ENCODE data around the gene NUDT9.
"Not testable (repeated sequence)": the region's sequence is repeated elsewhere in the genome, so short reads cannot be mapped to it uniquely, and the experiment has no call there.

NUDT9 gene

DNA sequence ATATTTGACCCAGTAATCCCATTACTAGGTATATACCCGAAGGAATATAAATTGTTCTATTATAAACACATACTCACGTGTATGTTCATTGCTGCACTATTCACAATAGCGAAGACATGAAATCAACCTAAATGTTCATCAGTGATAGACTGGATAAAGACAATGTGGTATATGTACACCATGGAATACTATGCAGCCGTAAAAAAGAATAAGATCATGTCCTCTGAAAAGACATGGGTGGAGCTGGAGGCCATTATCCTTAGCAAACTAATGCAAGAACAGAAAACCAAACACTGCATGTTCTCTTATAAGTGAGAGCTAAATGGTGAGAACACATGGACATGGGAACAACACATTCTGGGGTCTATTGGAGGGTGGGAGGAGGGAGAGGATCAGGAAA is 36.5 kb downstream of the NUDT9 start:
- in situ Hi-C loops (cut with MboI; ENCODE audit: low sequenced_read_pairs) = loop anchor here (25.0 kb wide), 1 partner anchor 197 kb away; no protein-coding TSS in a partner anchor

DNA sequence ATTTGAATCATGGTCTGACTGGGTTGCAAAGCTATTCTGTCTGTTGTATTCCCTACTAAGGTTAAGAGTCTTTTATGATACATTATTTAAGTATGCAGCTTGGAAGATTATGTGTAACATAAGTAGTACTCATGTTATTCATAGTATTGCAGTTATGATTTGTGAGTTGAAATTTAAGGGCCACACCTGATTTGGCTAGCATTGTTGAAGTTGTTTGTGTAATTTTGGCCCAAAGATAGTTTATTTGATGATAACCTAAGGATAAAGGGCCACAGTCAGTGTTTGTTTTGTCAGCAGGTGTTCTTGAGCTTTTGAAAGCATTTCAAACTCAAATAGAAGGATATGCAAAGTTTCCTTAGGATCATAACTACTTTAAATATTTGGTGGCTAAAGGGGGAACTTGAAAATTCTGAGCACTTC is 38.9 kb downstream of the NUDT9 start:
- in situ Hi-C loops (cut with MboI; ENCODE audit: low sequenced_read_pairs) = loop anchor here (25.0 kb wide), 1 partner anchor 199 kb away; no protein-coding TSS in a partner anchor

DNA sequence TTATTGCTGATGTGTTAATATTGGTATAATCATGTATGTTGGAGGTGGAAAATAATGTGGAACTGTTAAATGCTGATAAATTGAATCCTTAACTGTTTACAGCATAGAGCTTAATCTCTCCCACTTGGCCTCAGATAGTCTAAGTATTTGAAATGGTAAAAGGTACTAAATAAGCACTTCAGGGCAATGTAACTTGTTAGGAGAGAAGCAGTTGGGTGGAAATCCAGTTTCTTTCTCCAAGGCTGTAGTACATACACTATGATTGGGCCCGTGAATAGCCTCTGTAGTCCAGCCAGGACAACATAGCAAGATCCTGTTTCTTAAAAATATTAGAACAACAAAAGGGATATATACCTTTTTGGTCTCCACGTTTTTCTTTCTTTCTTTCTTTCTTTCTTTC is 39.7 kb downstream of the NUDT9 start:
- in situ Hi-C loops (cut with MboI; ENCODE audit: low sequenced_read_pairs) = loop anchor here (25.0 kb wide), 1 partner anchor 200 kb away; no protein-coding TSS in a partner anchor

DNA sequence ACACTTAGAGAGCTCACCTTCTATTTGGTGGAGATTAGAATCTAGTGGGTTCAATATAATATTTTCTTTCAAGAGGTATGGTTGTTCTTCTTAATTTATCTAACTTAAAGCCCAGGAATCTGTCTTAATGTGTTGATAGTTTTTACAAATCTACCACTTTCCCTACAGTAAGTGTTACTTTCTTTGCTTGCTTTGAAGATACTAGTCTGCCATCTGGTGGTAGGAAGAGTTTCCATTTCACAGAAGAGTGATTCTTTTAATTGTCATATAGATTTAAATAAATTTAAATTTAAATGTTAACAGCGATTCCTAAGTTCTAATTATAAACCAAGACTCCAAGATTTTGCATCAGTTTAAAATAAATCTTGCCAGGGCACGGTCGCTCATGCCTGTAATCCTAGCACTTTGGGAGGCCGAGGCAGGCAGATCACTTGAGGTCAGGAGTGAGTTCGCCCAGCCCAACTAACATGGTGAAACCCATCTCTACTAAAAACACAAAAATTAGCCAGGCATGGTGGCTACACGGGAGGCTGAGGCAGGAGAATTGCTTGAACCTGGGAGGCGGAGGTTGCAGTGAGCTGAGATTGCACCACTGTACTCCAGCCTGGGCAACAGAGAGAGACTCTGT is 43.5 kb downstream of the NUDT9 start:
- in situ Hi-C loops (cut with MboI; ENCODE audit: low sequenced_read_pairs) = loop anchor here (25.0 kb wide), 1 partner anchor 204 kb away; no protein-coding TSS in a partner anchor

DNA sequence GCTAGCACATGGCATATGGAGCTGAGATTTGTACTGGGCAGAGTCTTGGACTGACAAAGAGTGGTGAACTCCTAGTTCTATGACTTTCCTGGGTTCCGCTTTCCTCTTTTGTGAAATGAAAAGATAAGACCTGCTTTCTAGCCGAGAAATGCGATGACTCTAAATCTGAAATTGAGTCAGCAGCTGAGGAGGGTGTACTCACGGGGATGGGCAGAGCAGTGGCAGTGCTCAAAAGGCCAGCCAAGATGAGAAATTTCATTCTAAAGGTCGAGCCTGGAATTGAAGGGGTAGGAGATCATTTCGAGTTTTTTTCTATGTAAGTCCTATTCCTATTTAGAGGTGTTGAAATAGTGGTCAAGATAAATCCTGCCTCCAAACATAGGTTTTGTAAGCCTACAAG is 47.0 kb downstream of the NUDT9 start:
- in situ Hi-C loops (cut with MboI; ENCODE audit: low sequenced_read_pairs) = loop anchor here (25.0 kb wide), 1 partner anchor 207 kb away; no protein-coding TSS in a partner anchor

DNA sequence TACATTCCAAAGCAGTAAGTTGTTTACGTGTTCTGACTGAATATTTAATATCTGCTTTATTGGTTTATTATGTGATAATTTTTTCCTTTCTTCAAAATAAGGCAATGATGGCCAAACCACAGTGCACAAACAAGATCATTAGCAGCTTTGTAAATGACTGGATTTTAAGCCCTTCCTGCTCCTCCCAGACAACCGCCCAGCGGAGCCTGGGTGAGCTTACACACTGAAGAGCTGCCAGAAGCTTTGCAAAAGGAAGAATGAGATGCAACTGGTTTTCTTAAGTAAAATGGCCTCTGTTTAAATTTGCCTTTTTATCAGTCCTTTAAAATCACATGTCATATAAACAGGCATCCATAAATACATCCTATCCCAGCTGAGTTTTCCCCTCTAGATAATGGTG is 54.6 kb downstream of the NUDT9 start:
- in situ Hi-C loops (cut with MboI; ENCODE audit: low sequenced_read_pairs) = no loop called here

DNA sequence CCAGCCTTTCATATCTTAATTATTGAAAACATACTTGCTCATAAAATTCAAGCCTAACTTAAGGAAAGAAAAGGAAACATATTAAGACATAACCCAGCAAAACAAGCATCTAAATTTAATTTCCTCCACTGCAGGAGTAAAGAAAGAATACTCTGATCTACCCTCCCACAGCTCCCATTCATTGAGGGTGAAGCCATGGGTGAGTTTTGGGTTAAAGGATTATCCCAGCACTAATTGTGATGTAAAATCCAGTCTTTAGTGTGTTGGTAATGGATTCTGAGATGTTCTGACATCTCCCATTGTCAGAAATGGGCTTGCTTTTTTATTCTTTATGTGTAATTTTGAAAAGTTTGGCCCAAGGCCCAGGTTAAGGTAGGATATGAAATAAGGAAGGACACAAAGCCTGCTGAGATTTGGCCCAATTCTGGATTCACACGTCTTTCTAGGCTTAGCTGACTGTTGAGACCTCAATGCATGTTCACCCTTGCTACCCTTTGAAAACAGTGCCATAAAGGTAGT is 56.4 kb downstream of the NUDT9 start:
- in situ Hi-C loops (cut with MboI; ENCODE audit: low sequenced_read_pairs) = no loop called here

DNA sequence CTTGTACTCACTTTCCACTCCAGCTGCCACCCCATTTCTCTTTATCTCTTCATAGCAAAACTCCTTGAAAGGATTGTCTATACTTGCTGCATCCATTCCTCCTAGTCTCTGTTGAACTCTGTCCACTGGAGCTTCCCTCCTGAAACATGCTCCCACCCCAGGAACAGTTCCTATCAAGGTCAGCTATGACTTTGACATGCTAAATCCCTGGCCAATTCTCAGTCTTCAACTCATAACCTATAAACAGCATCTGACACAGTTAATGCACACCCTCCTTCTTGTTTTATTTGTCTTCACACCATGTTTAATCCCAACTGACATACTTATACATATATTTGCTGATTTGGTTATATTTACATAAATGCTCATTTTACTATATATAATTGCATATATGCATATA is 59.0 kb downstream of the NUDT9 start:
- in situ Hi-C loops (cut with MboI; ENCODE audit: low sequenced_read_pairs) = no loop called here

DNA sequence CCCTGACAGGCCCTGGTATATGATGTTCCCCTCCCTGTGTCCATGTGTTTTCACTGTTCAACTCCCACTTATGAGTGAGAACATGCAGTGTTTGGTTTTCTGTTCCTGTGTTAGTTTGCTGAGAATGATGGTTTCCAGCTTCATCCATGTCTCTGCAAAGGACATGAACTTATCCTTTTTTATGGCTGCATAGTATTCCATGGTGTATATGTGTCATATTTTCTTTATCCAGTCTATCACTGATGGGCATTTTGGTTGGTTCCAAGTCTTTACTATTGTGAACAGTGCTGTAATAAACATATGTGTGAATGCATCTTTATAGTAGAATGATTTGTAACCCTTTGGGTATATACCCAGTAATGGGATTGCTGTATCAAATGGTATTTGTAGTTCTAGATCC is 60.9 kb downstream of the NUDT9 start:
- in situ Hi-C loops (cut with MboI; ENCODE audit: low sequenced_read_pairs) = not testable (repeated sequence)

DNA sequence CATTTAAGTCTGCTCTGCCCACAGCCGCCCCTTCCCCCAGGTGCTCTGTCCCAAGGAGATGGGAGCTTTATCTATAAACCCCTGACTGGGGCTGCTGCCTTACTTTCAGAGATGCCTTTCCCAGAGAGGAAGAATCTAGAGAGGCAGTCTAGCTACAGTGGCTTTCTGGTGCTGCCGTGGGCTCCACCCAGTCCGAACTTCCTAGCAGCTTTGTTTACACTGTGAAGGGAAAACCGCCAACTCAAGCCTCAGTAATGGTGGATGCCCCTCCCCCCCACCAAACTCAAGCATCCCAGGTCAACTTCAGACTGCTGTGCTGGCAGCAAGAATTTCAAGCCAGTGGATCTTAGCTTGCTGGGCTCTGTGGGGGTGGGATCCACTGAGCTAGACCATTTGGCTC is 66.3 kb downstream of the NUDT9 start:
- in situ Hi-C loops (cut with MboI; ENCODE audit: low sequenced_read_pairs) = not testable (repeated sequence)

DNA sequence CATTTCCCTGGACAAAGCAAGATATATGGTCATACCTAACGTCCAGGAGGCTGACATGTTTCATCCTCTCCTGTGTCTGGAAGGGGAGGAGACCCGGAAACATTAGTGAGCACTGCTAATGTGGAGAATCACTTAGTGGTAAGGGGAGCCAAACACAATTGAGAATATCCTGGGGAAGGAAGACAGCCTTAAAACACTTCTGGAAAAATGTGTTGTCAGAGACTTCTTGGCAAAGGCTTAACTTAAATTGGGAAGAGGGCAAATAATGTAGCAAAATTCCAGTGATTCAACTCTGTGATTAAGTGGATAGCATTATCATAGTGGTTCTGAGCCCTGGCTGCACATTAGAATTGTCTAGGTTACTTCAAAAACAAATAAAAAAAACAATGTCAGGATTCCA is 67.3 kb downstream of the NUDT9 start:
- in situ Hi-C loops (cut with MboI; ENCODE audit: low sequenced_read_pairs) = no loop called here

DNA sequence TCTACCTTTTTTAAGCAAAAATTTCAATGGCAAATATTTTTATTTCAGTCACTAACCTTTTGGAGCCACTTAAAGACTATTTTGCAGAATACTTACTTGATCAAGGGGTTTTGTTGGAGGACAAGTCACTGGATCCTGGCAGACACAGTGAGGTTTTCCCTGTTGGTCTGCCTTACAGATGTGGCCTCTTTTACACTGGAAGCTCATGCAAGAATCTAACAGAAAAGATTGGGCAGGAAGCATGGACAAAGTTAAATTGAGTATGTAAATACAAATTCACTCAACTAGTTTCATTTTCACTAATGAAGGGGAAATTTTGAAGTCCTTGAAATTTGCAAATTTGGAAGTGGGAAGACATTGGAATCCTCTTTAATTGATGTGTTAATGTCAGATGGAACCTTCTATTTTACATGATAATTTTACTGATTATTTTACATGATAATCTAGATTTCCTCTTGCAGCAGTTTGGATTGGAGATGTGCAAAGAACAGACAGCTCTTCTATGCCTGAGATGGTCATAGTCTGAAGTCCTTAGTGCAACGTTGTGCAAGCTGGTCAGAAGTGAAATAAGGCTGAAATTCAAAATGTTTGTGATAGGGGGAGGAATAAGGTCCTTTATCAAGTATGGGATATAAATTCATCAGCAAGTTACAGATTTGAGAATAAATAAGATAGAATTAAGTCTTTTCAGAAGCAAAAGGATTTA is 68.4 kb downstream of the NUDT9 start:
- in situ Hi-C loops (cut with MboI; ENCODE audit: low sequenced_read_pairs) = no loop called here

DNA sequence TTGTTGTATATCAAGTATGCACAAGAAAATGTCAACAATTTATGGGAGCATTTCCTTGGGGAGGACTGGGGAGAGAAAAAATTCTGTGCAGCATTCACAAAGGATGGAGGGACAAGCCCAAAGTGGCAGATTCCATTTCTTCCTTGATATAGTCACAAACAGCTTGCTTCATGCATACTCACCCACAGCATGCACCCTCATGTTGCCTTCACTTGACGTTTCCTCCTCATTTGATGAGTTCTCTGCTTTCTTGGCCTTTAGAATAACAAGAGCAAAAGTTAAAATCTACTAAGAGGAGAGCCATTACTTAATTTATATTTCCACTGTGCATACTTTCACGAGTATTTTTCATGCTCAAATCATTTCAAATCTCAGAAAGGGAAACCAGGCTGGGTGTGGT is 69.1 kb downstream of the NUDT9 start:
- in situ Hi-C loops (cut with MboI; ENCODE audit: low sequenced_read_pairs) = no loop called here

DNA sequence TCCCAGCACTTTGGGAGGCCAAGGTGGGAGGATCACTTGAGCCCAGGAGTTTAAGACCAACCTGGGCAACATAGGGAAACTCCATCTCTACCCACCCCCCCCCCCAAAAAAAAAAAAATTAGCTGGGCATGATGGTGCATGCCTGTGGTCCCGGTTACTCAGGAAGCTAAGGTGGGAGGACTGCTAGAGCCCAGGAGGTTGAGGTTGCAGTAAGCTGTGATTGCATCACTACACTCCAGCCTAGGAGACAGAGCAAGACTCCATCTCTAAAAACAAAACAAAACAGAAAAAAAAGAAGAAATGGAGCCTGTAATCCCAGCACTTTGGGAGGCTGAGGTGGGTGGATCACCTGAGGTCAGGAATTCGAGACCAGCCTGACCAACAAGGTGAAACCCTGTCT is 69.5 kb downstream of the NUDT9 start:
- in situ Hi-C loops (cut with MboI; ENCODE audit: low sequenced_read_pairs) = not testable (repeated sequence)

DNA sequence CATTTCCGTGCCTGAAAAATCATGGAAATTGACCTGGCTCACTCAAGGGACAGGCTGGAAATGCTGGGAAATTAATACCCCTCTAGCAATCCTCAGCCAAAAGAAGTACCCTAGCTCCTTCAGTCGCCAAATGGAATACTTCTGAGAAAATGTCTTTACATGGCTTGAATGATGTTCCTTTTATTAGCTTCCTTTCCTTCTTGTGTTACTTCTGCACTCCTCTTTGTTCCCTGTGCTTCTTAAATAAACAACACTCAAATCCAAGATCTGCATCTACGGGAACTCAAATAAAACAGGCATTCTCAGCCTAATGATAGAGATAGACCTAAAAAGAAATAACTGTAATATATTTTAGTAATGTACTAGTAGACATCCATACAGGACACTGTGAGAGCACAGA is 70.7 kb downstream of the NUDT9 start:
- in situ Hi-C loops (cut with MboI; ENCODE audit: low sequenced_read_pairs) = no loop called here

DNA sequence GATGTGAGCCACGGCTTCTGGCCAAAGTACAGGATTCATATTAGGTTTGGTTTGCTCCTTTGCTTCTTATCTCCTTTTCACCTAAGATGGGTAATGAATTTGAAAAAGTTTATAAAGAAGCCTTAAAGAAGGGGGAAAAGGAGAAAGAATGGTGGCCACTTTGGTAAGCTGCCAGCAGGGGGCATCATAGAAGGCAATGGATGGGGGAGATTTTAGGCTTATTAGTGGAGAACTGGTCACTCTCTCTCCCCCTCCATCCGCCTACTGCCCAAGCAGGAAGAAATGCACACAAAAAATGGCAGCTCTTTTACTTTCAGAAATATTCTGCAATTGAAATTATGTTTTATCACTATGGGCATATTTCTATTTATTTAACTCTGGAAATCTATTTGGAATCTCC is 74.8 kb downstream of the NUDT9 start:
- in situ Hi-C loops (cut with MboI; ENCODE audit: low sequenced_read_pairs) = no loop called here

DNA sequence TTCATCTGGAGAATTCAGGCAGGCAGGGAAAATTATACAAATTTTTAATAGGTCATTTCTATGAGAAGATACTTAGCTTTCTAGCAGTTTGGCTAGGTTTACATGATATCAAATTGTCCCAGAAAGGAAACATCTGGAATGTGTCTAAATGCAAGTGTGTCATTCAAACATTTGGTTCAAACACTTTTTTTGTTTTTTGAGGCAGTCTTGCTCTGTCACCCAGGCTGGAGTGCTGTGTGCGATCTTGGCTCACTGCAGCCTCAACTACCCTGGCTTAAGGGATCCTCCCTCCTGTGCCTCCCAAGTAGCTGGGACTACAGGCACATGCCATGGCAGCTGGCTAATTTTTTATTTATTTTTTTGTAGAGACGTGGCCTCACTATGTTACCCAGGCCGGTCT is 75.2 kb downstream of the NUDT9 start:
- in situ Hi-C loops (cut with MboI; ENCODE audit: low sequenced_read_pairs) = no loop called here

DNA sequence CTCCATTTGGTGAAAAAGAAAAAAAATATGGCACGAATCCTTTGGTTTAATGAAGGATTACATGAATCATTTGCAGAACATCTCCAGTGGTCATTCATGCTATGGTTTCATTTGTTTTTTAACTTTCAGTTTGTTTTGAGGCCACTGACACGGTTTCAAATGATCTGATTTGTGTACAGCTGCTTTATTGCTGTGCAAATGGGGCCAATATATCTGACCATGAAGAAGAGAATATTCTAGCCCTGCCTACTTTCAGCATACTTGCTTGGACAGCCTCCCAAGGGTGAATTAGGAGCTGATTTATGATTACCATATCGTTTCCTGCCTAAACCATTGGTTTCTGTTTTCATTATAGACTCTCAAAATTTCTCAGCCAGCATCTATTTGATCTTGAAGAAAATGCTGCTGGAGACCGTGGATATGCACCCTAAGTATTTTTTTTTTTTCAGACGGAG is 76.1 kb downstream of the NUDT9 start:
- in situ Hi-C loops (cut with MboI; ENCODE audit: low sequenced_read_pairs) = no loop called here

DNA sequence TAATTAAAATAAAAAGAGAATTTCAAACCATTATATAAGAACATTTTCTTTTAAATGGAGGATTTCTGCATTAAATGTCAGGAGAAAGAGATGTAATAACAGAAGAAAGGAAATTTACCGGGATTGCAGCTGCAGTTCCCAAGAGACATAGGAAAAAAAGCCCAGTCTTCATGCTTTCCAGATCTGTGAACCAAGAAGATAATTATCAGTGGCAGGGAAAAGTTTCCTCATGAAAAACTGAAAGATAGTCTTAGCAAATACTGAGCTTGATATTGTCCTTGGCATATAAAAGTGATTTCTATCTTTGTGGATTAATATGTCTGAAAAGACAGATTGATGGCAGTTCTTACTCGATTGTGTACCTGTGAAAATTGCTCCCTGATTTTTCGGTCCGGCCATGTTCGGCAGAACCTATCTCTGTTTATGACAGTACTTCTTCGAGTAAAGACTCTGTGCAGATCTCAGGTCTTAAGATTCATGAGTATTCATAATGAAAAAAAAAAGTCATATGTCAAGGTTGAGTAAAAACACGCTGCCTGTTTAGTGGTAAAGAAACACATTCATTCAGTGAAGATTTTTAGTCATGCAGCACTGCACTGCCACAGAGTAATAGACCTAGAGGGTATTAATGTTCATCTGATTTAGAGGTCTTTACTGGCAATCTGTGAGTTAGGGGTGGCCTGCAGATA is 77.2 kb downstream of the NUDT9 start:
- in situ Hi-C loops (cut with MboI; ENCODE audit: low sequenced_read_pairs) = loop anchor here (25.0 kb wide), 1 partner anchor 338 kb away; the partner anchor contains the start of gene MEPE

DNA sequence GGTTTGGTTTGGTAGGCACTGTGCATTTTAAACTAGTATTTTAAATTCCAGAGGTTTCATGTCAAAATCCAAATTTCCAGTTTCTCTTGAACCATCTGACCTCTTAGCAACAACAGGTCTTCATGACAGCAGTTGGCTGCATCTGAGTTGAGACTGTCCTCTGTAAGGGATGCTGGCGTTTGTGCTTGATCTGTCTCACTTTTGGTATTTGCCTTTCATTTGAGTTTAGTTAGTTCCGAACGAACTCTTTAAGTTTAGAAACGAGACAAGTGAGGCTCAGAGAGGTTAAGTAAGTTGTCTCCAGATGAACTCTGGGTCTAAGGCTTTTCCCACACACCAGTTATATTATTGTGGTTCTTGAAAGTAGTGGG is 77.7 kb downstream of the NUDT9 start:
- in situ Hi-C loops (cut with MboI; ENCODE audit: low sequenced_read_pairs) = loop anchor here (25.0 kb wide), 1 partner anchor 337 kb away; the partner anchor contains the start of gene MEPE

DNA sequence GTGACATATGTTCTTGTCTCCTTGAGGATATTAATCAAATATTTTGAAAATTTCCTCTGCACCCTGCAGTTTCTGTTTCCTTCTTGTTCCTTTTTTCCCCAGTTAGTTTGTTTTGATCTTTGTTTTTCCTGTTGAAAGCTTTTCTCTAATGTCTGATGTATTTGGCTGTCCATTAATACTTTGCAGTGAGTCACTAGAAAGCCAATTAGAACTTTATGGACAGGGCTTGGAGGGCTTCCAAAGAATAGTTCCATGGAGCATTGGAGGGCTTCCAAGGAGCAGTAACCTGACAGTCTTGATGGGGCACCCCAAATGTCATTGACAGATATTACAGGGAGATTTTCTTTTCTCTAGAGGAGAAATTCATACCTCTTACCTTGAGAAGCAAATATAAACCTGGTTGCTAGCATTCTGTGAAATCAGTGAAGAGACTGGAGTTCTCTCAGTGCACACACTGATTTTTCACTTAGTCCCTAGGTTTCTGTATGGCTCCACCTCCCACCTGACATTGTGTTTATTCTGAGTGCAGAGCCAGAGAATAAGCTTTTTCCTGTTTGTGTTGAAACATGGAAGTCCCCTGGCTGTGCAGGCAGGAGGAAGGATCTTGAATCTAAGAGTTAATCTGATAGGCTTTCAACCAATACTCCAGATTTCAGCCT is 80.3 kb downstream of the NUDT9 start:
- in situ Hi-C loops (cut with MboI; ENCODE audit: low sequenced_read_pairs) = loop anchor here (25.0 kb wide), 1 partner anchor 335 kb away; the partner anchor contains the start of gene MEPE

Data from HL-60/S4 treated with phorbol 12-myristate 13-acetate at 8.2 ng/mL for 4 days and 3 days (cell line).